ENCODE data around the gene CREB3.

- TF ChIP-seq CTCF (IDR thresholded peaks at IDR 0.05; ENCODE audit: low read depth, low read length, missing input control): no peak
- no peak for TF ChIP-seq TAF1 (conservative IDR thresholded peaks at IDR 0.05)
- no peak for TF ChIP-seq ATF3 (IDR thresholded peaks at IDR 0.05)
- no peak for TF ChIP-seq RXRA (IDR thresholded peaks at IDR 0.05)
- TF ChIP-seq REST (IDR thresholded peaks at IDR 0.05): no peak
Observed at GRCh38 chr9:35717132-35717870, 15.2 kb upstream of the CREB3 start.

Data from liver (tissue), 3 donors.